KOPT-K1 (cell line): ENCODE data around the gene PLCG2.
"Not testable (repeated sequence)": the region's sequence is repeated elsewhere in the genome, so short reads cannot be mapped to it uniquely, and the experiment has no call there.

Source experiments
- H3K27ac ChIP-seq: fragments of 200-600 bp; sonication (generic); 2 replicates; pipeline ENCODE4 v1.5.1; 2016; ENCODE audit warnings: antibody characterized with exemption, mild to moderate bottlenecking, low read depth, low read length; ENCODE audit not compliant: poor library complexity, severe bottlenecking
- H3K36me3 ChIP-seq: fragments of 200-600 bp; sonication (generic); 2 replicates; pipeline ENCODE4 v1.5.1; 2017; ENCODE audit warnings: antibody characterized with exemption, mild to moderate bottlenecking, low read length, moderate library complexity; ENCODE audit not compliant: insufficient read depth
- H3K9me3 ChIP-seq: fragments of 200-600 bp; sonication (generic); 2 replicates; pipeline ENCODE4 v1.5.1; 2017; ENCODE audit warnings: antibody characterized with exemption, low read length, mild to moderate bottlenecking; ENCODE audit not compliant: insufficient read depth, poor library complexity, severe bottlenecking

The PLCG2 gene

GRCh38 chr16:81795193-81795592 lies 16.1 kb downstream of the PLCG2 start:
- H3K36me3 ChIP-seq: no peaks in the 10 kb centered on the region
- H3K9me3 ChIP-seq: no peaks in the 10 kb centered on the region
- no peak overlapping the region for H3K27ac ChIP-seq

GRCh38 chr16:81796035-81796434 lies 16.9 kb downstream of the PLCG2 start:
- no peaks in the 10 kb centered on the region for H3K36me3 ChIP-seq
- no peaks in the 10 kb centered on the region for H3K9me3 ChIP-seq
- no peak overlapping the region for H3K27ac ChIP-seq

DNA sequence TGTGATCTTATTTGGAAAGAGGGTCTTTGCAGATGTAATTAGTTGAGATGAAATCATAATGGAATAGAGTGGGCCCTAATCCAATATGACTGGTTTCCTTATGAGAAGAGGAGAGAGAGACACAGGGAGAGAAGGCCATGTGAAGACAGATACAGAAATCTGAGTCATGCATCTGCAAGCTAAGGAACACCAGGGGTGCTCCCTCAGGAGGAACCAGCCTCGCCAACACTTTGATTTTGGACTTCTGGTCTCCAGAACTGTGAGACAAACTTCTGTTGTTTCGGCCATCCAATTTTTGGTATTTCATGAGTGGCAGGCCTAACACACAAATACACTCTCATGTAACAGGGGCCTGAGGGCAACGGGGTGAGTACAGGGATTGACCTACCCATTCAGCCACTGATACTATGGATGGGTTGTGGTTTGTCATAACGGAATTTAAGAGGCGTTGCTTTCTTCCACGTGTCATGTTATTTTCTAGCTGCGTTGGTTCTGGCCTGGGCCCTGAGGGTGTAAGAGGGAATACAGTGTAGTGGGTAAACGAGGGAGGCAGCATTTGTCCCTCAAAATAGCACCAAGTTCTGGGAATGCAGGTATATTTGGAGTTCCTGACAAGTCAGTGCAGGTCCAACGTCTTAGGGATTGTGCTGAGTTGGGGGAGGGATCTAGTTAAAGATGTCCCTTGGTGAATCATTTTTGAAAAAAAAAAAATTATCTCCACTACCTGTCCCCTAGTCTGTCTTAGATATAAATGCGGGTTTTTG lies 17.7 kb downstream of the PLCG2 start:
- no peaks in the 10 kb centered on the region for H3K9me3 ChIP-seq
- no peak overlapping the region for H3K27ac ChIP-seq
- no peaks in the 10 kb centered on the region for H3K36me3 ChIP-seq

- Histone ChIP-seq H3K27ac (no peak overlapping the region), H3K36me3 (no peaks in the 10 kb centered on the region), H3K9me3 (no peaks in the 10 kb centered on the region)
These were observed 18.4 kb downstream of the PLCG2 start for GRCh38 chr16:81797443-81797842.

- H3K36me3 ChIP-seq: no peaks in the 10 kb centered on the region
- peak overlapping the region; percentile 61 for H3K27ac ChIP-seq
- H3K9me3 ChIP-seq: no peaks in the 10 kb centered on the region
These were observed 19.4 kb downstream of the PLCG2 start for GRCh38 chr16:81798311-81799137.

DNA sequence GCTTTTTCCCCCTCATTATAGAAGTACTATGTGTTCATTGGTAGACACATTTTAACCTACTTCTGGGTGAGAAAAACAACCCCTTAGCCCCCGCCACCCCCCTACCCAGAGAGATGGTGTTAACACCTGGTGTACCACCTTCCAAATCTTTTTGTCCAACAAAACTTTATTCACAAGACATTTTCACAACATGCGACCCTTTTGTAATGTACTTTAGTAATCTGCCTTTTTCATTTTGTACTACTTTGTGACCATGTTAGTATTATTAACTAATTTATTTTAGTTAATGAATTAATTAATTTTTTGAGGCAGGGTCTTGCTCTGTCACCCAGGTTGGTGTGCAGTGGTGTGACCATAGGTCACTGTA lies 20.0 kb downstream of the PLCG2 start:
- no peaks in the 10 kb centered on the region for H3K9me3 ChIP-seq
- peak overlapping the region; percentile 61 for H3K27ac ChIP-seq
- no peaks in the 10 kb centered on the region for H3K36me3 ChIP-seq

DNA sequence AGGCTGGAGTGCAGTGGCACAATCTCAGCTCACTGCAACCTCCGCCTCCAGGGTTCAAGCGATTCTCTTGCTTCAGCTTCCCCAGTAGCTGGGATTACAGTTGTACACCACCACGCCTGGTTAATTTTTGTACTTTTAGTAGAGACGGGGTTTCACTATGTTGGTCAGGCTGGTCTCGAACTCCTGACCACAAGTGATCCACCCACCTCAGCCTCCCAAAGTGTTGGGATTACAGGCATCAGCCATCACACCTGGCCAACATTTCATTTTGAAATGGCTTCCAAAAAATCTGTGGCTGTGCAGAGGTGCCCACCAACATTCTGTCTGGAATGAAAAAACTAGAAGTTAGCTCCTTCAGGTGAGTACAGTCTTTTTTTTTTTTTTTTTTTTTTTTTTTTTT lies 22.6 kb downstream of the PLCG2 start:
- not testable (repeated sequence) for H3K36me3 ChIP-seq, H3K27ac ChIP-seq, H3K9me3 ChIP-seq

- Histone ChIP-seq H3K27ac (no peak overlapping the region), H3K36me3 (no peaks in the 10 kb centered on the region), H3K9me3 (no peaks in the 10 kb centered on the region)
These were observed 24.2 kb downstream of the PLCG2 start for GRCh38 chr16:81803332-81803731.

DNA sequence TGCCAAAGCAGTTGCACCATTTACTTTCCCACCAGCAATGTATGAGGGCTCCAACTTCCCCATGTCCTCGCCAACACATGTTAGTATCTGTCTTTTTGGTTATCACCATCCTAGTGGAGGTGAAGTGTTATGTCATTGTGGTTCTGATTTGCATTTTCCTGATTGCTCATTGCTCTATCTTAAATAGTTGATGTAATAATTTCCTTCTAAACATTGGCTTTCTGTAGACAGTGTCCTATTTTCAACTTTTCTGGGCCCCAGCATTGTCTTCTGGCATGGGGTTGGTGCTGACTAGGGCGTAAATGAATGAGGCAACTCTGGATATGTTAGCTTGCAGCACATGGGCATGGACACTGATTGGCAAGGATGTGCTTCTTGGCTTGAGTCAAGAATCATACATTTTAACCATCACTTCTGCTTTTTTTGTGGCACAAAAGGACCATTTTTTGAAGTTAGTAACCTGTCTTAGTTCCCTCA lies 25.1 kb downstream of the PLCG2 start:
- no peaks in the 10 kb centered on the region for H3K9me3 ChIP-seq
- no peak overlapping the region for H3K27ac ChIP-seq
- H3K36me3 ChIP-seq: no peaks in the 10 kb centered on the region

- Histone ChIP-seq H3K27ac (no peak overlapping the region), H3K9me3 (no peaks in the 10 kb centered on the region), H3K36me3 (no peaks in the 10 kb centered on the region)
These were observed 27.6 kb downstream of the PLCG2 start for GRCh38 chr16:81806696-81807095.

- Histone ChIP-seq H3K27ac (no peak overlapping the region), H3K9me3 (no peaks in the 10 kb centered on the region), H3K36me3 (no peaks in the 10 kb centered on the region)
These were observed 28.8 kb downstream of the PLCG2 start for GRCh38 chr16:81807767-81808358.

DNA sequence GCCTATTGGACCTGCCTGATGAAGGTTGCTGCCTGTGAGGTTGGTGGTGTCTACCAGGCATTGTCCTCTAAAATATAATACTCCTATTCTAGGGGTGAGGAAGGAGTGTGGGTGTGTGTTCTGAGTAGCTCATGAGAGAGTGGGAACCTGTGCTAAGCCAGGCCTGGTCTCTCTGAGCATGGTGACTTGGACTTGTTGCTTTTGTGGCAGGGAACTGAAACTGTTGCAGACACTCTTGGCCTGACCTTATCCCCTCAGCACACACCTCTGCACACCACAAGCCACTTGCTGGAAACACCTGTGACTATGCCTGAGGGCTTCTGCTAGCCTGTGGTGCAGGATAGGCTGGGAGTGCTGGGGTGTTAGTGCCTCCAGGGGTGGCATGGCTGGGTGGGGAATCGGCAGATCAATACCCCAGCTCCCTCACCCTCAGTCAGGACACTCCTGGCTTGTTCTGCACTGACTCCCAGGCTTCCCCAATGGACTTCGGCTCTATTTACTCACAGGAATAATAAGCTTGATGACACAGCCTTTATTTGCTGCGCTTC lies 29.9 kb downstream of the PLCG2 start:
- Histone ChIP-seq H3K27ac (peak overlapping the region; percentile 16), H3K36me3 (no peaks in the 10 kb centered on the region), H3K9me3 (no peaks in the 10 kb centered on the region)

DNA sequence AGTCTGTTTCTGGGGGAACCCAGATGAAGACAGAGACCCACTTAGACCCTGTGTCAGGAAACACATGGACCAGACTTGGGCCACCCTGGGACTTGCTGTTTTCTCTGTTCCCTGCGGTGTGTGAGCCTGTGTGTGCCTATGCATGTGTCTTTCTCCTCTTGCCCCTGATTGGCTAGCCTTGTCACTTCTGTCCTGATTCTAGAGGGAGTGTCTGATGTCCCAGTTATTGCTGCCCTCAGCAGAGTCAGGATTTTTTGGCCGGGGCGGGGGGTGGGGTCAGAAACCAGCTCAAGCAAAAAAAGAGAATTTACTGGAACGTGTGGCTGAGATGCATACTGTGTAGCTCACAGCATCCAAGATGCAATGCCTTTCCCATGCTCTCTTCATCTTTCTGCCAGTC lies 30.5 kb downstream of the PLCG2 start:
- no peak overlapping the region for H3K27ac ChIP-seq
- H3K36me3 ChIP-seq: no peaks in the 10 kb centered on the region
- H3K9me3 ChIP-seq: no peaks in the 10 kb centered on the region

GRCh38 chr16:81810361-81810760 lies 31.3 kb downstream of the PLCG2 start:
- Histone ChIP-seq H3K27ac (no peak overlapping the region), H3K36me3 (no peaks in the 10 kb centered on the region), H3K9me3 (no peaks in the 10 kb centered on the region)

DNA sequence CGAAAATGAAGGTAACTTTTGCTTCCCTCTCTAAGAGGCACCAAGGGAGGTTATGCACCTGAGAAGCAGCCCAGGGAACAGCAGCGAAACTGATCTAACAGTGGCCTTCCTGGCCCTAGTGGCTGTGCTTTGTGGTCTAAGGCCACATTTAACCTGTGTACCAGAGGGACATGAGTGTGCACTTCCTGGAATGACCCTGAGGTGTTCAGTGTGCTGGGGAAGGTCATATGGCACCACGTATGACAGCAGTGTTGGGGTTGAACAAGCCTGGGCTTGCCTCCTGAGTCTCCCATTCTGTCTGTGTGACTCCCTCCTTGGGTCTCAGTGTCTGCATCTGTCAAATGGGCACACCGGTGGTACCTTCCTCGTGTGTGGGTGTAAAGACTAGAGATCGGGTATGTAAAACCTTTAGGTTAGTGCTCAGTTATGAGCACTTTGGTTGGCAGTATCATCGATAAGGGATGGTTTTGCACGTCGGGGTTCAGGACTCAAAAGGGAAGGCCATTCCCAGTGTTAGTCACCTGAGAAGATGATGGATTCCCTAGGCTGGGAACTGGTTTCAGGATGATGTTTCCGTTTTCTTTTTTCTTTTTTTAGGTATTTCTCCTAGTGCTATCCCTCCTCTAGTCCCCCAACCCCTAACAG lies 31.9 kb downstream of the PLCG2 start:
- no peak overlapping the region for H3K27ac ChIP-seq
- no peaks in the 10 kb centered on the region for H3K36me3 ChIP-seq
- no peaks in the 10 kb centered on the region for H3K9me3 ChIP-seq
